Measurements from ENCODE around the gene DGKG. TPM values are rescaled to one million over a fixed set of nuclear protein-coding genes. Genes with fewer than 3 reads are reported as not detected.

DGKG gene
- polyA plus RNA-seq, 1 donor (not counting 4 experiments of a cell fraction or from before 2014, with no cell fraction given): 0.22 TPM

DNA sequence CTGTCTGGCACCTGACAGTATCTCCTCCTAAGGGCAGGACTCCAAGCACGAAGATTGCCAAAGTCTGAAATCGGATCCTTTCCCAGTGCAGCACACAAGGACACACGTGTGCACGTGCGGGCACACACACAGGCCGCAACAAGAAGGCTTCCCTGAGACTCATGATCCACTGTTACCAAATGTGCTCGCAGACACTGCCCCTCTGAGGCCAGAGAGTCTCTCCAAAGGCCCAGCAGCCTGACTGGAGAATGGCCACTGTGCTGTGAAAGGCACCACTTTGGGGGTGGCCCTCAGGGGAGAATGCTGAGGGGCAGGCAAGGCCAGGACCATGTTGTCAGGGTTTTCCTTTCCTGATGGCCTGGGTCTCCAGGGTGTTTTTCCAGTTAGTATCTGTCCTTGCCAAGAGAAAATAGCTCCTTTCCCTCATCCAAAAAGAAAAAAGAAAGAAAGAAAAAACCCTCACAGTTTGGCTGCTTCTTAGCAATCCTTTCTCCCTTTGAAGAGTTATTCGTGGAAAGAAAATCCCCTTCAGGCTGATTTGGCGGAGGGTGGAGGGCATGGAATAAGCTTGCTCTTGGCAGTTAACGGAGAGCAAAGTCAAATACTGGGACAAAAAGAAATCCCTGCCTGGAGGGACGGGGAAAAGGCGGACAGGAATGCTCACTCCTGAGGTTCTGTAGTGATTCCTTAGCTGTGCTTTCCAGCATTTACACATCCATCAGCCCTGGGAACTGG lies 141.0 kb downstream of the DGKG start:
- H2AFZ ChIP-seq (ENCODE audit: control insufficient read depth, low read length): no peak overlapping the region
- no peaks in the 10 kb centered on the region for H3K36me3 ChIP-seq (ENCODE audit: control insufficient read depth in 2 of 2, extremely low read depth in 1 of 2, insufficient read depth in 2 of 2, low read length in 2 of 2)
- H3K9ac ChIP-seq (ENCODE audit: control insufficient read depth, extremely low read depth, insufficient read depth, low read length): no peak overlapping the region
- FAIRE-seq (peak; percentile 51), DNase-seq (ENCODE audit: low read depth, low spot score) (no peak)
- no peak overlapping the region for H3K27ac ChIP-seq (ENCODE audit: control insufficient read depth, insufficient read depth, low read length)
- H3K79me2 ChIP-seq (ENCODE audit: control insufficient read depth, insufficient read depth, low read length): no peaks in the 10 kb centered on the region
- no peak overlapping the region for H3K4me2 ChIP-seq (ENCODE audit: control insufficient read depth, extremely low read depth, insufficient read depth, low read depth, low read length)
- no peaks in the 10 kb centered on the region for H3K9me3 ChIP-seq (ENCODE audit: control insufficient read depth, low read depth, low read length)
- dilution Hi-C loops (cut with MboI; ENCODE audit: extremely low pct_ligation_motif_present, low sequenced_read_pairs): no loop called here
- no peak for TF ChIP-seq EZH2 (IDR thresholded peaks at IDR 0.05; ENCODE audit: low read length)
- TF ChIP-seq, protein P1, sequence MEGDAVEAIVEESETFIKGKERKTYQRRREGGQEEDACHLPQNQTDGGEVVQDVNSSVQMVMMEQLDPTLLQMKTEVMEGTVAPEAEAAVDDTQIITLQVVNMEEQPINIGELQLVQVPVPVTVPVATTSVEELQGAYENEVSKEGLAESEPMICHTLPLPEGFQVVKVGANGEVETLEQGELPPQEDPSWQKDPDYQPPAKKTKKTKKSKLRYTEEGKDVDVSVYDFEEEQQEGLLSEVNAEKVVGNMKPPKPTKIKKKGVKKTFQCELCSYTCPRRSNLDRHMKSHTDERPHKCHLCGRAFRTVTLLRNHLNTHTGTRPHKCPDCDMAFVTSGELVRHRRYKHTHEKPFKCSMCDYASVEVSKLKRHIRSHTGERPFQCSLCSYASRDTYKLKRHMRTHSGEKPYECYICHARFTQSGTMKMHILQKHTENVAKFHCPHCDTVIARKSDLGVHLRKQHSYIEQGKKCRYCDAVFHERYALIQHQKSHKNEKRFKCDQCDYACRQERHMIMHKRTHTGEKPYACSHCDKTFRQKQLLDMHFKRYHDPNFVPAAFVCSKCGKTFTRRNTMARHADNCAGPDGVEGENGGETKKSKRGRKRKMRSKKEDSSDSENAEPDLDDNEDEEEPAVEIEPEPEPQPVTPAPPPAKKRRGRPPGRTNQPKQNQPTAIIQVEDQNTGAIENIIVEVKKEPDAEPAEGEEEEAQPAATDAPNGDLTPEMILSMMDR (optimal IDR thresholded peaks at IDR 0.05 in 1 of 3, IDR thresholded peaks at IDR 0.05 in 1 of 3, conservative IDR thresholded peaks at IDR 0.05 in 1 of 3; ENCODE audit: extremely low read depth in 1 of 3, insufficient read depth in 2 of 3, low read length in 3 of 3): peak; percentile 31 to 64 (median 36)
- H4K20me1 ChIP-seq (ENCODE audit: control insufficient read depth, extremely low read depth, insufficient read depth, low read length): no peaks in the 10 kb centered on the region
- peaks cover 10% of the 10 kb centered on the region for H3K27me3 ChIP-seq (ENCODE audit: control insufficient read depth, extremely low read depth, insufficient read depth, low read length)
- no peak overlapping the region for H3K4me3 ChIP-seq (ENCODE audit: control insufficient read depth in 2 of 3, extremely low read depth in 1 of 3, insufficient read depth in 2 of 3, low read depth in 1 of 3, low read length in 3 of 3)
- H3K9me1 ChIP-seq (ENCODE audit: control insufficient read depth, extremely low read depth, insufficient read depth, low read length): no peaks in the 10 kb centered on the region
- peaks cover 16% of the 10 kb centered on the region for H3K4me1 ChIP-seq (ENCODE audit: control insufficient read depth, extremely low read depth, insufficient read depth, low read length)

GRCh38 chr3:186220365-186220764 lies 141.7 kb downstream of the DGKG start:
- no peaks in the 10 kb centered on the region for H4K20me1 ChIP-seq (ENCODE audit: control insufficient read depth, extremely low read depth, insufficient read depth, low read length)
- H3K79me2 ChIP-seq (ENCODE audit: control insufficient read depth, insufficient read depth, low read length): no peaks in the 10 kb centered on the region
- FAIRE-seq (peak; percentile 64), DNase-seq (ENCODE audit: low read depth, low spot score) (peak; percentile 60)
- no peaks in the 10 kb centered on the region for H3K9me1 ChIP-seq (ENCODE audit: control insufficient read depth, extremely low read depth, insufficient read depth, low read length)
- dilution Hi-C loops (cut with MboI; ENCODE audit: extremely low pct_ligation_motif_present, low sequenced_read_pairs): no loop called here
- no peak overlapping the region for H3K27ac ChIP-seq (ENCODE audit: control insufficient read depth, insufficient read depth, low read length)
- H3K9me3 ChIP-seq (ENCODE audit: control insufficient read depth, low read depth, low read length): no peaks in the 10 kb centered on the region
- no peak for TF ChIP-seq EZH2 (IDR thresholded peaks at IDR 0.05; ENCODE audit: low read length)
- TF ChIP-seq, protein P1 (optimal IDR thresholded peaks at IDR 0.05 in 1 of 3, IDR thresholded peaks at IDR 0.05 in 1 of 3, conservative IDR thresholded peaks at IDR 0.05 in 1 of 3; ENCODE audit: extremely low read depth in 1 of 3, insufficient read depth in 2 of 3, low read length in 3 of 3): no peak
- no peak overlapping the region for H3K4me2 ChIP-seq (ENCODE audit: control insufficient read depth, extremely low read depth, insufficient read depth, low read depth, low read length)
- H3K27me3 ChIP-seq (ENCODE audit: control insufficient read depth, extremely low read depth, insufficient read depth, low read length): peaks cover 4% of the 10 kb centered on the region
- no peaks in the 10 kb centered on the region for H3K36me3 ChIP-seq (ENCODE audit: control insufficient read depth in 2 of 2, extremely low read depth in 1 of 2, insufficient read depth in 2 of 2, low read length in 2 of 2)
- no peak overlapping the region for H3K9ac ChIP-seq (ENCODE audit: control insufficient read depth, extremely low read depth, insufficient read depth, low read length)
- H3K4me3 ChIP-seq (ENCODE audit: control insufficient read depth in 2 of 3, extremely low read depth in 1 of 3, insufficient read depth in 2 of 3, low read depth in 1 of 3, low read length in 3 of 3): no peak overlapping the region
- H2AFZ ChIP-seq (ENCODE audit: control insufficient read depth, low read length): no peak overlapping the region
- H3K4me1 ChIP-seq (ENCODE audit: control insufficient read depth, extremely low read depth, insufficient read depth, low read length): peaks cover 16% of the 10 kb centered on the region

Data from keratinocyte (primary cell).